ENCODE results near the gene CAPN7. TPM values are rescaled to one million over a fixed set of nuclear protein-coding genes. Genes with fewer than 3 reads are reported as not detected.

CAPN7 gene
- total RNA-seq, 1 donor from 2014 or later, result 30.9 TPM

- no peaks in the 10 kb centered on the region for H3K4me1 Mint-ChIP-seq
These were observed 82.4 kb downstream of the CAPN7 start for GRCh38 chr3:15288331-15289035.

GRCh38 chr3:15289661-15290060 is 83.6 kb downstream of the CAPN7 start:
- no peak overlapping the region for H3K4me3 Mint-ChIP-seq
- no peak overlapping the region for H3K27ac Mint-ChIP-seq (ENCODE audit: unreplicated experiment)
- no peak for TF ChIP-seq CTCF (conservative IDR thresholded peaks at IDR 0.05)
- DNase-seq (ENCODE audit: low read depth, low spot score), result no peak
- peaks cover 2% of the 10 kb centered on the region for H3K9me3 Mint-ChIP-seq
- no peaks in the 10 kb centered on the region for H3K27me3 Mint-ChIP-seq (ENCODE audit: low read depth)
- no peaks in the 10 kb centered on the region for H3K4me1 Mint-ChIP-seq
- no peaks in the 10 kb centered on the region for H3K36me3 Mint-ChIP-seq (ENCODE audit: low read depth)

More at GRCh38 chr3:15288331-15289035, 82.4 kb downstream of the CAPN7 start:
- DNase-seq (ENCODE audit: low read depth, low spot score), result no peak
- Mint-ChIP-seq H3K27ac (ENCODE audit: unreplicated experiment) (no peak overlapping the region), H3K4me3 (no peak overlapping the region), H3K36me3 (ENCODE audit: low read depth) (no peaks in the 10 kb centered on the region), H3K9me3 (peaks cover 2% of the 10 kb centered on the region), H3K27me3 (ENCODE audit: low read depth) (no peaks in the 10 kb centered on the region)
- TF ChIP-seq CTCF (conservative IDR thresholded peaks at IDR 0.05), result no peak

- Mint-ChIP-seq H3K9me3 (peaks cover 2% of the 10 kb centered on the region), H3K27me3 (ENCODE audit: low read depth) (no peaks in the 10 kb centered on the region), H3K4me3 (no peak overlapping the region), H3K4me1 (no peaks in the 10 kb centered on the region), H3K27ac (ENCODE audit: unreplicated experiment) (no peak overlapping the region), H3K36me3 (ENCODE audit: low read depth) (no peaks in the 10 kb centered on the region)
- DNase-seq (ENCODE audit: low read depth, low spot score), result no peak
- TF ChIP-seq CTCF (conservative IDR thresholded peaks at IDR 0.05), result no peak
These were observed 84.7 kb downstream of the CAPN7 start for GRCh38 chr3:15290736-15291135.

- no peak overlapping the region for H3K4me3 Mint-ChIP-seq
- H3K9me3 Mint-ChIP-seq, result peaks cover 2% of the 10 kb centered on the region
- no peak for TF ChIP-seq CTCF (conservative IDR thresholded peaks at IDR 0.05)
- H3K27ac Mint-ChIP-seq (ENCODE audit: unreplicated experiment), result no peak overlapping the region
- no peaks in the 10 kb centered on the region for H3K27me3 Mint-ChIP-seq (ENCODE audit: low read depth)
- H3K4me1 Mint-ChIP-seq, result no peaks in the 10 kb centered on the region
- DNase-seq (ENCODE audit: low read depth, low spot score), result no peak
- H3K36me3 Mint-ChIP-seq (ENCODE audit: low read depth), result no peaks in the 10 kb centered on the region
These were observed 85.8 kb downstream of the CAPN7 start for GRCh38 chr3:15291589-15292541.

DNA sequence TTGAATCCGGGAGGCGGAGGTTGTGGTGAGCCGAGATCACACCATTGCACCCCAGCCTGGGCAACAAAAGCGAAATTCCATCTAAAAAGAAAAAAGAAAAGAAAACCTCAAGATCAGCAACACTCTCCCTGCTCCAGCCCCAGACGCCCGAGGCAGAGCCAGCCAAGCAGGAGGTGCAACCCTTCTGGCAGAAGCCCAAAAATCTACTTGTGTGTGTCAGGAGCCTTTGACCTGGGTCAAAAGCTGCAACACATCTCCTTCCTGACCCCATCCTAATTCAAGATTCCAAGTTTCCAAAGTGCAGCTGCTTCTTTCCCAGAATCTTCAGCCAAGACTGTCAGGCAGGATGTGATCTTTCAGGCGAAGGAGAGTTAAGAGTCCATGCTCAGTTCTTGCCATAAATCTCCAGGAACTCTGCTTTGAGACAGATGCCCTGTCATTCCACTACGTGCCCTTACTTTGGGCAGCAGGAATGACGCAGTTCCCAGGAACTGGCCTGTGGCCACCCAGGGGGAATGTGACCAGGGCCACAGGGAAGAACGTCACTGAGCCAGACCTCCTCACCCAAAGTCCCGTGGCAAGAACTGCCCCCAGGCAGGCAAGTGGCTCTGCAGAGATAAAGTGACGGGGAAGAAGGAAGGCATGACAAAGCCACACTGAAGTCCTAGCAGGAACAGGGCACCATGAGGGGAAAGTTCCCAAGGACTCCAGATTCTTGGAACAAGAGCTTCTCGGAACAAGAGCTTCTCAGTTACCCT is 86.9 kb downstream of the CAPN7 start:
- Mint-ChIP-seq H3K9me3 (peaks cover 2% of the 10 kb centered on the region), H3K36me3 (ENCODE audit: low read depth) (no peaks in the 10 kb centered on the region), H3K4me3 (no peak overlapping the region), H3K27ac (ENCODE audit: unreplicated experiment) (peak overlapping the region; percentile 52), H3K27me3 (ENCODE audit: low read depth) (no peaks in the 10 kb centered on the region), H3K4me1 (no peaks in the 10 kb centered on the region)
- no peak for DNase-seq (ENCODE audit: low read depth, low spot score)
- no peak for TF ChIP-seq CTCF (conservative IDR thresholded peaks at IDR 0.05)

Data from neural crest cell (in vitro differentiated cells).